Measurements from ENCODE around the gene AXL.

The AXL gene

GRCh38 chr19:41273076-41273475, 54.1 kb downstream of the AXL start:
- peaks cover 4% of the 10 kb centered on the region; the same call in 1 of the 2 replicates for H4K20me1 ChIP-seq (ENCODE audit: control insufficient read depth, insufficient read depth, low read depth, low read length)

GRCh38 chr19:41274802-41275201, 55.8 kb downstream of the AXL start:
- H4K20me1 ChIP-seq (ENCODE audit: control insufficient read depth, insufficient read depth, low read depth, low read length) = peaks cover 4% of the 10 kb centered on the region; the same call in 1 of the 2 replicates
- peaks cover 35% of the 10 kb centered on the region for H3K79me2 ChIP-seq (ENCODE audit: control insufficient read depth, low read length)
- no peak overlapping the region for H3K27ac ChIP-seq (ENCODE audit: low read depth, low read length)

More at GRCh38 chr19:41273076-41273475, 54.1 kb downstream of the AXL start:
- Histone ChIP-seq H3K79me2 (ENCODE audit: control insufficient read depth, low read length) (peaks cover 47% of the 10 kb centered on the region), H3K36me3 (ENCODE audit: control insufficient read depth, low read length) (peaks cover 98% of the 10 kb centered on the region), H3K27ac (ENCODE audit: low read depth, low read length) (no peak overlapping the region), H3K9me2 (replicated peaks; ENCODE audit: control insufficient read depth, low read length) (no peaks in the 10 kb centered on the region), H3K4me2 (ENCODE audit: low read length) (no peak overlapping the region), H3K27me3 (ENCODE audit: control insufficient read depth, low read length) (no peaks in the 10 kb centered on the region), H3K4me3 (ENCODE audit: low read length) (no peak overlapping the region), H3K4me1 (ENCODE audit: control insufficient read depth, low read length) (no peaks in the 10 kb centered on the region), H3F3A (ENCODE audit: control insufficient read depth, insufficient read depth) (no peaks in the 10 kb centered on the region), H3K9me3 (ENCODE audit: control insufficient read depth, insufficient read depth, low read length) (no peaks in the 10 kb centered on the region)
- TF ChIP-seq EZH2phosphoT487 (IDR thresholded peaks at IDR 0.05; ENCODE audit: borderline replicate concordance, low read length) (no peak), CTCF (IDR thresholded peaks at IDR 0.05; ENCODE audit: low read depth, low read length, poor library complexity, severe bottlenecking) (no peak)

DNA sequence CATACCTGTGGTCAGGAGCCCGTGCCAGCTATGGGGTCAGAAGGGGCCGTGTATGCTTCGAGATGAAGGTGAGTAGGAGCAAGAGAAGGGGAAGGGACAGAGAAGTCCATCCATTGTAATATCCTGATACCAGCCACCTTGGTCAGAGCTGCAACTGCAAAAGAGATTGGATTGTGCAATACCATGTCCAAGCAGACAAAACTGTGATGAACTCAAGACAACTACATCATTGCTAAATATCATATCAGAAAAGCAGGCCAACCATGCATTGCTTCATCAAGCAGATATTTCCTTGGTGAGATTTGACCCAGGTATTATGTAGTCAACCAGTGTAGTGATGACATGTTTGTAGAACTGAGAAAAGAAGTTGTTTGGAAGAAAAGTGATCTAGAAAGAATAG, 57.2 kb downstream of the AXL start:
- Histone ChIP-seq H3K4me1 (ENCODE audit: control insufficient read depth, low read length) (no peaks in the 10 kb centered on the region), H3K79me2 (ENCODE audit: control insufficient read depth, low read length) (peaks cover 29% of the 10 kb centered on the region), H3K9me3 (ENCODE audit: control insufficient read depth, insufficient read depth, low read length) (no peaks in the 10 kb centered on the region), H4K20me1 (ENCODE audit: control insufficient read depth, insufficient read depth, low read depth, low read length) (peaks cover 4% of the 10 kb centered on the region; the same call in 1 of the 2 replicates), H3K36me3 (ENCODE audit: control insufficient read depth, low read length) (peaks cover 99% of the 10 kb centered on the region), H3K27ac (ENCODE audit: low read depth, low read length) (no peak overlapping the region), H3K4me2 (ENCODE audit: low read length) (no peak overlapping the region), H3F3A (ENCODE audit: control insufficient read depth, insufficient read depth) (no peaks in the 10 kb centered on the region), H3K4me3 (ENCODE audit: low read length) (no peak overlapping the region), H3K27me3 (ENCODE audit: control insufficient read depth, low read length) (no peaks in the 10 kb centered on the region), H3K9me2 (replicated peaks; ENCODE audit: control insufficient read depth, low read length) (no peaks in the 10 kb centered on the region)
- TF ChIP-seq EZH2phosphoT487 (IDR thresholded peaks at IDR 0.05; ENCODE audit: borderline replicate concordance, low read length) (no peak), CTCF (IDR thresholded peaks at IDR 0.05; ENCODE audit: low read depth, low read length, poor library complexity, severe bottlenecking) (no peak)

More at GRCh38 chr19:41274802-41275201, 55.8 kb downstream of the AXL start:
- H3K27me3 ChIP-seq (ENCODE audit: control insufficient read depth, low read length) = no peaks in the 10 kb centered on the region
- H3K9me3 ChIP-seq (ENCODE audit: control insufficient read depth, insufficient read depth, low read length) = no peaks in the 10 kb centered on the region
- no peak overlapping the region for H3K4me3 ChIP-seq (ENCODE audit: low read length)
- no peak overlapping the region for H3K4me2 ChIP-seq (ENCODE audit: low read length)
- no peak for TF ChIP-seq EZH2phosphoT487 (IDR thresholded peaks at IDR 0.05; ENCODE audit: borderline replicate concordance, low read length)
- no peak for TF ChIP-seq CTCF (IDR thresholded peaks at IDR 0.05; ENCODE audit: low read depth, low read length, poor library complexity, severe bottlenecking)
- H3K9me2 ChIP-seq (replicated peaks; ENCODE audit: control insufficient read depth, low read length) = no peaks in the 10 kb centered on the region
- H3K4me1 ChIP-seq (ENCODE audit: control insufficient read depth, low read length) = no peaks in the 10 kb centered on the region
- no peaks in the 10 kb centered on the region for H3F3A ChIP-seq (ENCODE audit: control insufficient read depth, insufficient read depth)
- H3K36me3 ChIP-seq (ENCODE audit: control insufficient read depth, low read length) = peaks cover 97% of the 10 kb centered on the region

Data from DOHH2 (cell line).